ENCODE data around the gene CEP192.
A peak's percentile ranks its signal among the peaks of the same experiment; 100 is the strongest.

The CEP192 gene

DNA sequence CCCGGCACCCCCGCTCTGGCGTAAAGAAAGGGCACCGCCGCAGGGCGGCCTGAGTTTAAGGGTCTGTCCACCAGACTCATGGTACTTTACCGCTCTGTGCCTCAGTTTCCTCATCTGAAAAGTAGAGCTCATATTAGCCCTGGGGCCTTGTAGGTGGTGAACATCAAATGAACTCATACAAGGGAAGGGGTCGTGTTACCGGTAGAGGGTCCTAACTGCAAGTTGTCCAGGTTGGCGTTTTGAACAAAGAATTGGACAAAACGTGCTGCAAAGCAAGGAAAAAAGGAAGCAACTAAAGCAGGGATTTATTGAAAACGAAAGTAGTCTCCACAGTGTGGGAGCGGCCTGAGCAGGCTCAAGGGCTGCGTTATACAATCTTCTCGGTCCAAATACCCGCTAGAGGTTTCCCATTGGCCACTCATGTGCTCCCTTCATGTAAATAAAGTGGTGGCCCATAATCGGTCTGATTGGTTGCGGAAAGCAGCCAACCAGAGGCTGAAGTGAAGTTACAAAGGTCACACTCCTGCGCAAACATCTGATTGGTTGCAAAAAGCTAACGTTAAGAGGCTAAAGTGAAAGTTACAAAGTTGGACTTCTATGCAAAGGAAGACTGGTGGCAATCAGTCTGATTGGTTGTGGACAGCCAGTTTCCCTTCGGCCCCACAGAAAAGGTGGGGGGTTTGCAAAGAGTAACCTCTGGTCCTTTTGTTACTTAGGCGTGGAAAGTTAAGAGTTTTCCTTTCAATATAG is 146.7 kb downstream of the CEP192 start:
- no peak overlapping the region for H3K27ac ChIP-seq (ENCODE audit: low read length)
- no peak overlapping the region for H3K4me3 ChIP-seq (ENCODE audit: low read length)
- WGBS (ENCODE audit: insufficient coverage, insufficient read length), result no CpG with 5 or more reads among the region's 22 CpGs
- H3K4me1 ChIP-seq (ENCODE audit: control insufficient read depth, insufficient read depth, low read length), result 0 out of 2 replicates have a peak, but pooled peaks cover 1% of the 10 kb centered on the region
- no peak for DNase-seq (ENCODE audit: low read depth, low spot score)
- no peaks in the 10 kb centered on the region for H3K9me3 ChIP-seq (ENCODE audit: control insufficient read depth, insufficient read depth, low read length)
- peaks cover 18% of the 10 kb centered on the region; the same call in 1 of the 2 replicates for H3K27me3 ChIP-seq (ENCODE audit: control insufficient read depth, insufficient read depth, low read length)
- peaks cover 2% of the 10 kb centered on the region; the same call in 1 of the 2 replicates for H3K36me3 ChIP-seq (ENCODE audit: control insufficient read depth, insufficient read depth, low read length)

- no peaks in the 10 kb centered on the region for H3K9me3 ChIP-seq (ENCODE audit: control insufficient read depth, insufficient read depth, low read length)
- H3K4me3 ChIP-seq (ENCODE audit: low read length), result no peak overlapping the region
- H3K27me3 ChIP-seq (ENCODE audit: control insufficient read depth, insufficient read depth, low read length), result peaks cover 18% of the 10 kb centered on the region; the same call in 1 of the 2 replicates
- DNase-seq (ENCODE audit: low read depth, low spot score), result no peak
- 0 out of 2 replicates have a peak, but pooled peaks cover 1% of the 10 kb centered on the region for H3K4me1 ChIP-seq (ENCODE audit: control insufficient read depth, insufficient read depth, low read length)
- H3K27ac ChIP-seq (ENCODE audit: low read length), result no peak overlapping the region
- WGBS (ENCODE audit: insufficient coverage, insufficient read length), result no CpG with 5 or more reads among the region's 21 CpGs
- H3K36me3 ChIP-seq (ENCODE audit: control insufficient read depth, insufficient read depth, low read length), result peaks cover 2% of the 10 kb centered on the region; the same call in 1 of the 2 replicates
Measured at GRCh38 chr18:13138420-13139139, 147.4 kb downstream of the CEP192 start.

- Histone ChIP-seq H3K9me3 (ENCODE audit: control insufficient read depth, insufficient read depth, low read length) (peaks cover 2% of the 10 kb centered on the region; the same call in 1 of the 2 replicates), H3K4me3 (ENCODE audit: low read length) (no peak overlapping the region), H3K4me1 (ENCODE audit: control insufficient read depth, insufficient read depth, low read length) (0 out of 2 replicates have a peak, but pooled peaks cover 1% of the 10 kb centered on the region), H3K36me3 (ENCODE audit: control insufficient read depth, insufficient read depth, low read length) (peaks cover 2% of the 10 kb centered on the region; the same call in 1 of the 2 replicates), H3K27me3 (ENCODE audit: control insufficient read depth, insufficient read depth, low read length) (peaks cover 18% of the 10 kb centered on the region; the same call in 1 of the 2 replicates), H3K27ac (ENCODE audit: low read length) (no peak overlapping the region)
- WGBS (ENCODE audit: insufficient coverage, insufficient read length), result no CpG with 5 or more reads among the region's 12 CpGs
- DNase-seq (ENCODE audit: low read depth, low spot score), result no peak
Measured at GRCh38 chr18:13139885-13140450, 148.8 kb downstream of the CEP192 start.

- DNase-seq (ENCODE audit: low read depth, low spot score), result no peak
- Histone ChIP-seq H3K4me3 (ENCODE audit: low read length) (no peak overlapping the region), H3K36me3 (ENCODE audit: control insufficient read depth, insufficient read depth, low read length) (peaks cover 2% of the 10 kb centered on the region; the same call in 1 of the 2 replicates), H3K4me1 (ENCODE audit: control insufficient read depth, insufficient read depth, low read length) (no peaks in the 10 kb centered on the region), H3K9me3 (ENCODE audit: control insufficient read depth, insufficient read depth, low read length) (peaks cover 2% of the 10 kb centered on the region; the same call in 1 of the 2 replicates), H3K27me3 (ENCODE audit: control insufficient read depth, insufficient read depth, low read length) (peaks cover 12% of the 10 kb centered on the region; the same call in 1 of the 2 replicates), H3K27ac (ENCODE audit: low read length) (no peak overlapping the region)
- no CpG with 5 or more reads among the region's 6 CpGs for WGBS (ENCODE audit: insufficient coverage, insufficient read length)
Measured at GRCh38 chr18:13141209-13141608, 150.0 kb downstream of the CEP192 start.

DNA sequence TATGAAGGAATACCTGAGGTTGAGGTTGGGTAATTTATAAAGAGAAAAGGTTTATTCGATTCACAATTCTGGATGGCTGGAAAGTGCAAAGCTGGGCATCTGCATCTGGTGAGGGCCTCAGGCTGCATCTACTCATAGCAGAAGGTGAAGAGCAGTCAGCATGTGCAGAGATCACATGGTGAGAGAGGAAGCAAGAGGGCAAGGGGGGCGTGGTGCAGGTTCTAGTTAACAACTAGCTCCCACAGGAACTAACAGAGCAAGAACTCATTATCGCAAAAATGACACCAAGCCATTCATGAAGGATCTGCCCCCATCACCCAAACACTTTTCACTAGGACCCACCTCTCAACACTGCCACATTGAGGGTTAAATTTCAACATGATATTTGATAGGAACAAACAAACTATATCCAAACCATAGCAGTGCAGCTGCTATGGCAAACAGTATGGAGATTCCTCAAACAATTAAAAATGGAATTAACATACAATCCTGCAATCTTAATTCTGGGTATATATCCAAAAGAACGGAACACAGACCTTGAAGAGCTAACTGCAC is 154.6 kb downstream of the CEP192 start:
- no peaks in the 10 kb centered on the region for H3K36me3 ChIP-seq (ENCODE audit: control insufficient read depth, insufficient read depth, low read length)
- DNase-seq (ENCODE audit: low read depth, low spot score), result no peak
- H3K27me3 ChIP-seq (ENCODE audit: control insufficient read depth, insufficient read depth, low read length), result no peaks in the 10 kb centered on the region
- peaks cover 2% of the 10 kb centered on the region; the same call in 1 of the 2 replicates for H3K9me3 ChIP-seq (ENCODE audit: control insufficient read depth, insufficient read depth, low read length)
- 100% methylated on average over 1 of the region's 4 CpGs for WGBS (ENCODE audit: insufficient coverage, insufficient read length)
- no peaks in the 10 kb centered on the region for H3K4me1 ChIP-seq (ENCODE audit: control insufficient read depth, insufficient read depth, low read length)
- H3K4me3 ChIP-seq (ENCODE audit: low read length), result no peak overlapping the region
- no peak overlapping the region for H3K27ac ChIP-seq (ENCODE audit: low read length)

DNA sequence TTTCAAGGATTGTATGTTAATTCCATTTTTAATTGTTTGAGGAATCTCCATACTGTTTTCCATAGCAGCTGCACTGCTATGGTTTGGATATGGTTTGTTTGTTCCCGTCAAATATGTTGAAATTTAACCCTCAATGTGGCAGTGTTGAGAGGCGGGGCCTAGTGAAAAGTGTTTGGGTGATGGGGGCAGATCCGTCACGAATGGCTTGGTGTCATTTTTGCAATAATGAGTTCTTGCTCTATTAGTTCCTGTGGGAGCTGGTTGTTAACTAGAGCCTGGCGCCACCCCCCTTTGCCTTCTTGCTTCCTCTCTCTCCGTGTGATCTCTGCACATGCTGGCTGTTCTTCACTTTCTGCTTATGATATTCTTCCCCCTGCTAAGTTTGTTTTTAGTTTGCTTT is 156.0 kb downstream of the CEP192 start:
- Histone ChIP-seq H3K4me1 (ENCODE audit: control insufficient read depth, insufficient read depth, low read length) (no peaks in the 10 kb centered on the region), H3K4me3 (ENCODE audit: low read length) (no peak overlapping the region), H3K9me3 (ENCODE audit: control insufficient read depth, insufficient read depth, low read length) (peaks cover 2% of the 10 kb centered on the region; the same call in 1 of the 2 replicates), H3K27me3 (ENCODE audit: control insufficient read depth, insufficient read depth, low read length) (no peaks in the 10 kb centered on the region), H3K36me3 (ENCODE audit: control insufficient read depth, insufficient read depth, low read length) (no peaks in the 10 kb centered on the region), H3K27ac (ENCODE audit: low read length) (no peak overlapping the region)
- DNase-seq (ENCODE audit: low read depth, low spot score), result no peak
- WGBS (ENCODE audit: insufficient coverage, insufficient read length), result no CpG with 5 or more reads among the region's 6 CpGs

DNA sequence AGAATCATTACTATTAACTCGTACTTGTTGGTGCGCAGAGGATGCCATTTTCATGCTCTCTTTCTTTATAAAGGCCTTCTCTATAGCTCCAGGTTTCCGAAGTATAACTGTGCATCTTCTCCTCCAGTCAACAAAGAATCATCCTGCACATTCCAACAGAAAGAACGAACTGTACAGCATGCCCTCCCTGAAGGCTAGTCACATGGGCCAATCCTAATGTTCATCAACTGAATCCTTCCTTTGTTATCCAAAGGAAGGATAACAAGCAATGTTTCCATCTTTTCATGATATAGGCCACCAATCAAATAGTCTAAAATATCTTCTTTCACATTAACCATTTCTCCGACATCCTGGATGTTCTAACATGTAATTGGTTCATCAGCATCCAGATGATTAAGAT is 160.5 kb downstream of the CEP192 start:
- no peaks in the 10 kb centered on the region for H3K27me3 ChIP-seq (ENCODE audit: control insufficient read depth, insufficient read depth, low read length)
- no peak overlapping the region for H3K4me3 ChIP-seq (ENCODE audit: low read length)
- no CpG with 5 or more reads among the region's 5 CpGs for WGBS (ENCODE audit: insufficient coverage, insufficient read length)
- no peaks in the 10 kb centered on the region for H3K4me1 ChIP-seq (ENCODE audit: control insufficient read depth, insufficient read depth, low read length)
- DNase-seq (ENCODE audit: low read depth, low spot score), result no peak
- H3K27ac ChIP-seq (ENCODE audit: low read length), result no peak overlapping the region
- no peaks in the 10 kb centered on the region for H3K9me3 ChIP-seq (ENCODE audit: control insufficient read depth, insufficient read depth, low read length)
- no peaks in the 10 kb centered on the region for H3K36me3 ChIP-seq (ENCODE audit: control insufficient read depth, insufficient read depth, low read length)

GRCh38 chr18:13158428-13158827 is 167.3 kb downstream of the CEP192 start:
- peaks cover 1% of the 10 kb centered on the region; the same call in 1 of the 2 replicates for H3K27me3 ChIP-seq (ENCODE audit: control insufficient read depth, insufficient read depth, low read length)
- H3K4me1 ChIP-seq (ENCODE audit: control insufficient read depth, insufficient read depth, low read length), result no peaks in the 10 kb centered on the region
- H3K36me3 ChIP-seq (ENCODE audit: control insufficient read depth, insufficient read depth, low read length), result no peaks in the 10 kb centered on the region
- WGBS (ENCODE audit: insufficient coverage, insufficient read length), result no CpG with 5 or more reads among the region's 1 CpG
- no peak for DNase-seq (ENCODE audit: low read depth, low spot score)
- H3K9me3 ChIP-seq (ENCODE audit: control insufficient read depth, insufficient read depth, low read length), result no peaks in the 10 kb centered on the region
- H3K4me3 ChIP-seq (ENCODE audit: low read length), result no peak overlapping the region
- no peak overlapping the region for H3K27ac ChIP-seq (ENCODE audit: low read length)

DNA sequence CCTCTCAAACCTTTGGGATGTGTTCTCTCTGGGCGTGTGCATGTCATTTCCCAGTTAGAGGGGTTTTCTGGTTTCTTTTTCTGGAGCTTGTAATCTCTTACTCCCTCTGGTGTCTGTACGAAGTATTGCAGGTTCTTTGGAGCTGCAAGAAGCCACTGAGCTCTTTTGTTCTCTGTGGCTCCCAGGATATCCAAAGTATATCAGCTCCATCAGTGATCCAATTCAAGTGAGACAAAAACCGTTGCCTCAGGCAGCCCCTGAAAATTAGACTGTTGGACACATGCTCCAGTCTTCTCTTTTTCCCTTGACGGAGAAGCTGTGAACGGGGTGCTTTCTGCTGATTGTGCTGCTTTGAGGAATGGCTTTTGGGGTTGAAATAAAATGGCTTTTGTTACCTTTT is 168.4 kb downstream of the CEP192 start:
- peak; percentile 63 for DNase-seq (ENCODE audit: low read depth, low spot score)
- Histone ChIP-seq H3K4me3 (ENCODE audit: low read length) (no peak overlapping the region), H3K36me3 (ENCODE audit: control insufficient read depth, insufficient read depth, low read length) (no peaks in the 10 kb centered on the region), H3K27me3 (ENCODE audit: control insufficient read depth, insufficient read depth, low read length) (peaks cover 1% of the 10 kb centered on the region; the same call in 1 of the 2 replicates), H3K9me3 (ENCODE audit: control insufficient read depth, insufficient read depth, low read length) (no peaks in the 10 kb centered on the region), H3K4me1 (ENCODE audit: control insufficient read depth, insufficient read depth, low read length) (no peaks in the 10 kb centered on the region; the same call in 1 of the 2 replicates), H3K27ac (ENCODE audit: low read length) (no peak overlapping the region)
- WGBS (ENCODE audit: insufficient coverage, insufficient read length), result no CpG with 5 or more reads among the region's 5 CpGs
